Panc1 (cell line): ENCODE data around the gene TBC1D12.

ENCODE experiments used
- CTCF ChIP-seq: fragments of 450-650 bp; IDR thresholded peaks from 2 replicates; pipeline ENCODE4 v1.5.1; 2017; ENCODE audit warnings: mild to moderate bottlenecking
- TCF7L2 ChIP-seq: IDR thresholded peaks from 2 replicates; pipeline ENCODE4 v1.6.1; 2011; ENCODE audit warnings: mild to moderate bottlenecking, low read depth, low read length, inconsistent platforms
- TF ChIP-seq, protein P1 (sequence below), 2 experiments: IDR thresholded peaks; 2 replicates each; pipeline ENCODE4 v1.6.1; 2011 to 2012; ENCODE audit warnings: low read depth in 2 of 2, control low read depth in 1 of 2, low read length in 1 of 2, mild to moderate bottlenecking in 1 of 2, moderate library complexity in 1 of 2; ENCODE audit not compliant: insufficient read depth in 1 of 2

DNA sequence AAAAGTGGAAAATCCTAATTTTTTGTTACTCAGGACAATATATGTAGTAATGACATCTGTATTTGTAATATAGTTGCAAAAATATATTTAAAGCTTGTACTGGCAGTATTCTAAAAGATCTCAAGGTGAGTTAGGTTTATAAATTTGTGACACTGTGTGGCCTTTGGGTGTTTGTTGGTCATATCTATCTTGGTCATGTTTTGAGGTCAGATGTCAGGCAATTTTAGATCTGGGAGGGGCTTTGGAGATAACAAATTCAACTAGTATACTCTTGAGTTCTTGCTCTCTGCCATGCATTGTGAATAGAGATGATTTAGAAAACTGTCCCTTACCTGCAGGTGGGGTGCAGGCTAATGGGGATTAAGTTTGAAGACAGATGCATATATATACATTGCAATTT, 3.1 kb downstream of the TBC1D12 start:
- no peak for TF ChIP-seq TCF7L2
- TF ChIP-seq, protein P1, sequence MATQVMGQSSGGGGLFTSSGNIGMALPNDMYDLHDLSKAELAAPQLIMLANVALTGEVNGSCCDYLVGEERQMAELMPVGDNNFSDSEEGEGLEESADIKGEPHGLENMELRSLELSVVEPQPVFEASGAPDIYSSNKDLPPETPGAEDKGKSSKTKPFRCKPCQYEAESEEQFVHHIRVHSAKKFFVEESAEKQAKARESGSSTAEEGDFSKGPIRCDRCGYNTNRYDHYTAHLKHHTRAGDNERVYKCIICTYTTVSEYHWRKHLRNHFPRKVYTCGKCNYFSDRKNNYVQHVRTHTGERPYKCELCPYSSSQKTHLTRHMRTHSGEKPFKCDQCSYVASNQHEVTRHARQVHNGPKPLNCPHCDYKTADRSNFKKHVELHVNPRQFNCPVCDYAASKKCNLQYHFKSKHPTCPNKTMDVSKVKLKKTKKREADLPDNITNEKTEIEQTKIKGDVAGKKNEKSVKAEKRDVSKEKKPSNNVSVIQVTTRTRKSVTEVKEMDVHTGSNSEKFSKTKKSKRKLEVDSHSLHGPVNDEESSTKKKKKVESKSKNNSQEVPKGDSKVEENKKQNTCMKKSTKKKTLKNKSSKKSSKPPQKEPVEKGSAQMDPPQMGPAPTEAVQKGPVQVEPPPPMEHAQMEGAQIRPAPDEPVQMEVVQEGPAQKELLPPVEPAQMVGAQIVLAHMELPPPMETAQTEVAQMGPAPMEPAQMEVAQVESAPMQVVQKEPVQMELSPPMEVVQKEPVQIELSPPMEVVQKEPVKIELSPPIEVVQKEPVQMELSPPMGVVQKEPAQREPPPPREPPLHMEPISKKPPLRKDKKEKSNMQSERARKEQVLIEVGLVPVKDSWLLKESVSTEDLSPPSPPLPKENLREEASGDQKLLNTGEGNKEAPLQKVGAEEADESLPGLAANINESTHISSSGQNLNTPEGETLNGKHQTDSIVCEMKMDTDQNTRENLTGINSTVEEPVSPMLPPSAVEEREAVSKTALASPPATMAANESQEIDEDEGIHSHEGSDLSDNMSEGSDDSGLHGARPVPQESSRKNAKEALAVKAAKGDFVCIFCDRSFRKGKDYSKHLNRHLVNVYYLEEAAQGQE (IDR thresholded peaks at IDR 0.05; ENCODE audit: insufficient read depth in 1 of 2, low read depth in 2 of 2, low read length in 1 of 2) = no peak
- TF ChIP-seq CTCF = no peak
